IMR-90 (cell line): ENCODE data around the gene L3MBTL3. TPM values are rescaled to one million over a fixed set of nuclear protein-coding genes. Genes with fewer than 3 reads are reported as not detected.

Experiments used
- ATAC-seq: fragments of 200-7000 bp; cut with Tn5 transposase; 2 replicates; pipeline ENCODE4 v1.9.1; 2020; ENCODE audit warnings: low read depth, mild to moderate bottlenecking, moderate library complexity
- BruUV-seq: library from RNA; stranded (reverse); fragments of 400-500 nt; replicated peaks from 2 replicates; lab custom pipeline; 2021; lab: Mats Ljungman, UMichigan
- CTCF ChIA-PET: fragments of 300-600 bp; formaldehyde crosslinking; extraction: SDS; loops from one replicate; lab custom pipeline; 2021; ENCODE audit warnings: antibody characterized with exemption; lab: Yijun Ruan, JAX
- POLR2A ChIA-PET: fragments of 300-600 bp; sonication (Branson Sonifier 250); formaldehyde crosslinking; loops from one replicate; lab custom pipeline; 2022; ENCODE audit warnings: antibody characterized with exemption; ENCODE audit not compliant: unreplicated experiment; lab: Charles Lee
- DNase-seq: peaks from one replicate; pipeline ENCODE4 v3.0.0; 2013
- H2AFZ ChIP-seq: replicated peaks from 2 replicates; pipeline ENCODE3; 2013; ENCODE audit warnings: low read length, mild to moderate bottlenecking; ENCODE audit not compliant: poor library complexity
- H2AK5ac ChIP-seq: 2 replicates; pipeline ENCODE4 v1.6.1; 2013; ENCODE audit warnings: low read depth, low read length, inconsistent platforms
- H2AK9ac ChIP-seq: replicated peaks from 2 replicates; pipeline ENCODE3; 2013; ENCODE audit warnings: mild to moderate bottlenecking, low read depth, low read length, moderate library complexity; ENCODE audit not compliant: poor library complexity
- H2BK120ac ChIP-seq: 2 replicates; pipeline ENCODE4 v1.6.1; 2013; ENCODE audit warnings: low read depth, low read length, inconsistent platforms
- H2BK15ac ChIP-seq: 3 replicates; pipeline ENCODE4 v1.6.1; 2013; ENCODE audit warnings: low read depth, low read length, inconsistent platforms
- H2BK20ac ChIP-seq: 2 replicates; pipeline ENCODE4 v1.6.1; 2013; ENCODE audit warnings: low read depth, mild to moderate bottlenecking, inconsistent platforms, low read length, moderate library complexity
- H2BK5ac ChIP-seq: 2 replicates; pipeline ENCODE4 v1.6.1; 2013; ENCODE audit warnings: mild to moderate bottlenecking, low read depth, low read length, inconsistent platforms; ENCODE audit not compliant: poor library complexity, severe bottlenecking
- H3K14ac ChIP-seq: replicated peaks from 2 replicates; pipeline ENCODE4 v1.6.1; 2013; ENCODE audit warnings: low read depth, low read length, inconsistent platforms
- H3K18ac ChIP-seq: 2 replicates; pipeline ENCODE4 v1.6.1; 2013; ENCODE audit warnings: low read depth, low read length, control low read depth
- H3K23ac ChIP-seq: 2 replicates; pipeline ENCODE4 v1.6.1; 2013; ENCODE audit warnings: low read depth, low read length, inconsistent platforms
- H3K27ac ChIP-seq: 2 replicates; pipeline ENCODE4 v1.5.1; 2013; ENCODE audit warnings: mild to moderate bottlenecking, control low read depth, low read length; ENCODE audit not compliant: insufficient read depth
- H3K27me3 ChIP-seq: 2 replicates; pipeline ENCODE4 v1.6.1; 2013; ENCODE audit warnings: low read length; ENCODE audit not compliant: control insufficient read depth, insufficient read depth
- H3K36me3 ChIP-seq: 2 replicates; pipeline ENCODE4 v1.6.1; 2013; ENCODE audit warnings: low read length, mixed read lengths; ENCODE audit not compliant: control insufficient read depth, insufficient read depth
- H3K4ac ChIP-seq: 2 replicates; pipeline ENCODE4 v1.6.1; 2013; ENCODE audit warnings: low read depth, low read length, inconsistent platforms
- H3K4me1 ChIP-seq: 2 replicates; pipeline ENCODE4 v1.6.1; 2013; ENCODE audit warnings: low read length, mixed read lengths; ENCODE audit not compliant: control insufficient read depth, insufficient read depth
- H3K4me2 ChIP-seq: 2 replicates; pipeline ENCODE4 v1.6.1; 2013; ENCODE audit warnings: low read depth, mild to moderate bottlenecking, control low read depth, low read length, moderate library complexity
- H3K4me3 ChIP-seq: 2 replicates; pipeline ENCODE4 v1.5.1; 2013; ENCODE audit warnings: low read depth, mild to moderate bottlenecking, control low read depth, low read length, moderate library complexity; ENCODE audit not compliant: insufficient read depth
- H3K56ac ChIP-seq: 2 replicates; pipeline ENCODE4 v1.6.1; 2013; ENCODE audit warnings: low read length, inconsistent platforms; ENCODE audit not compliant: insufficient read depth; ENCODE audit errors: extremely low read depth
- H3K79me1 ChIP-seq, 2 experiments: 2 replicates each; pipeline ENCODE4 v1.6.1; 2013; ENCODE audit warnings: low read length in 2 of 2, inconsistent platforms in 1 of 2, low read depth in 1 of 2
- H3K9ac ChIP-seq: 2 replicates; pipeline ENCODE4 v1.6.1; 2013; ENCODE audit warnings: low read depth, low read length, control low read depth
- H3K9me1 ChIP-seq: 2 replicates; pipeline ENCODE4 v1.6.1; 2013; ENCODE audit warnings: low read length, inconsistent platforms; ENCODE audit not compliant: insufficient read depth
- H3K9me3 ChIP-seq: 2 replicates; pipeline ENCODE4 v1.6.1; 2013; ENCODE audit warnings: low read length; ENCODE audit not compliant: control insufficient read depth, insufficient read depth
- H4K20me1 ChIP-seq: 2 replicates; pipeline ENCODE4 v1.6.1; 2013; ENCODE audit warnings: low read length, inconsistent platforms; ENCODE audit not compliant: insufficient read depth
- H4K5ac ChIP-seq: 2 replicates; pipeline ENCODE4 v1.6.1; 2013; ENCODE audit warnings: mild to moderate bottlenecking, low read depth, low read length, control low read depth
- H4K8ac ChIP-seq, 2 experiments: 2 replicates each; pipeline ENCODE4 v1.6.1; 2013; ENCODE audit warnings: low read depth in 2 of 2, low read length in 2 of 2, control low read depth in 1 of 2, inconsistent platforms in 1 of 2
- H4K91ac ChIP-seq: 2 replicates; pipeline ENCODE4 v1.6.1; 2013; ENCODE audit warnings: low read depth, low read length, inconsistent platforms; ENCODE audit not compliant: insufficient read depth
- BHLHE40 ChIP-seq: fragments of 150-350 bp; IDR thresholded peaks from 2 replicates; pipeline ENCODE4 v1.6.1; 2016; ENCODE audit warnings: mild to moderate bottlenecking, low read depth, low read length
- CEBPB ChIP-seq: IDR thresholded peaks from 2 replicates; pipeline ENCODE4 v1.6.1; 2012; ENCODE audit warnings: low read depth, low read length, improper control_type of control experiment
- CHD1 ChIP-seq: IDR thresholded peaks from 2 replicates; pipeline ENCODE4 v1.6.1; 2012; ENCODE audit warnings: low read depth, low read length, improper control_type of control experiment
- CTCF ChIP-seq: conservative IDR thresholded peaks from 2 replicates; pipeline ENCODE4 v1.5.1; 2012; ENCODE audit warnings: mild to moderate bottlenecking, low read depth, low read length, improper control_type of control experiment
- FOS ChIP-seq: fragments of 150-350 bp; IDR thresholded peaks from 2 replicates; pipeline ENCODE4 v1.6.1; 2016; ENCODE audit warnings: low read depth, low read length
- MAFK ChIP-seq: IDR thresholded peaks from 2 replicates; pipeline ENCODE4 v1.6.1; 2012; ENCODE audit warnings: low read depth, low read length, improper control_type of control experiment
- MAZ ChIP-seq: IDR thresholded peaks from 2 replicates; pipeline ENCODE4 v1.6.1; 2012; ENCODE audit warnings: low read depth, mild to moderate bottlenecking, low read length, improper control_type of control experiment, moderate library complexity, borderline replicate concordance
- MXI1 ChIP-seq: IDR thresholded peaks from 2 replicates; pipeline ENCODE4 v1.6.1; 2012; ENCODE audit warnings: low read depth, mild to moderate bottlenecking, low read length, moderate library complexity, borderline replicate concordance
- NFE2L2 ChIP-seq: fragments of 150-350 bp; IDR thresholded peaks from 2 replicates; pipeline ENCODE4 v1.6.1; 2016; ENCODE audit warnings: low read depth, mild to moderate bottlenecking, low read length
- POLR2A ChIP-seq: IDR thresholded peaks from 2 replicates; pipeline ENCODE4 v1.6.1; 2012; ENCODE audit warnings: mild to moderate bottlenecking, low read depth, low read length
- RAD21 ChIP-seq: IDR thresholded peaks from 2 replicates; pipeline ENCODE4 v1.6.1; 2012; ENCODE audit warnings: low read length, improper control_type of control experiment
- RFX5 ChIP-seq: IDR thresholded peaks from 2 replicates; pipeline ENCODE4 v1.8.0; 2012; ENCODE audit warnings: low read depth, mild to moderate bottlenecking, low read length, moderate library complexity
- SMC3 ChIP-seq: fragments of 150-350 bp; IDR thresholded peaks from 2 replicates; pipeline ENCODE4 v1.6.1; 2016; ENCODE audit warnings: low read depth, mild to moderate bottlenecking, antibody characterized with exemption, low read length, moderate library complexity
- WGBS, 2 experiments: methylation state at CpG; one replicate each; pipeline versions ENCODE4 v1.1.5 to v1.1.7; 2013; ENCODE audit warnings: missing lambda C conversion rate in 2 of 2; ENCODE audit not compliant: insufficient read length in 1 of 2; ENCODE audit errors: extremely low coverage in 2 of 2; 5-methylcytosine and 5-hydroxymethylcytosine counted together
- dilution Hi-C: fragments of 300-500 bp; cut with HindIII; formaldehyde crosslinking; loops from one replicate; pipeline ENCODE4 v1.14.3; 2018; ENCODE audit warnings: low sequenced_read_pairs; ENCODE audit not compliant: unreplicated experiment
- in situ Hi-C: fragments of 300-500 bp; cut with MboI; formaldehyde crosslinking; loops from 3 replicates; pipeline ENCODE4 v1.14.3; 2019; ENCODE audit warnings: low sequenced_read_pairs, inconsistent platforms, mixed read lengths
- intact Hi-C: fragments of 100-400 bp; cut with micrococcal nuclease; formaldehyde crosslinking; loops from 2 replicates; pipeline ENCODE4 v1.10.0; 2022
- polyA plus RNA-seq, 3 experiments: library from polyadenylated mRNA; depleted of rRNA; stranded (reverse); fragments of >200 nt; gene quantifications; 2 replicates each; pipeline ENCODE4 v1.2.3, GENCODE V29; 2012; ENCODE audit warnings: low replicate concordance in 1 of 3
- total RNA-seq: library from RNA; depleted of rRNA; stranded (reverse); fragments of >200 nt; gene quantifications from 2 replicates; pipeline ENCODE4 v1.2.3, GENCODE V29; 2012
- TF ChIP-seq, protein P1 (sequence below): fragments of 150-350 bp; IDR thresholded peaks from 2 replicates; pipeline ENCODE4 v1.6.1; 2016; ENCODE audit warnings: low read depth, mild to moderate bottlenecking, low read length, moderate library complexity, borderline replicate concordance
- TF ChIP-seq, protein P2 (sequence below): fragments of 150-350 bp; IDR thresholded peaks from 2 replicates; pipeline ENCODE4 v1.6.1; 2017; ENCODE audit warnings: mild to moderate bottlenecking, antibody characterized with exemption, low read length, low read depth

L3MBTL3 gene
- total and polyA plus RNA-seq, 2 of the 4 experiments (the other 2 are of a cell fraction), result 7.2 to 10.9 TPM

GRCh38 chr6:130000526-130001421, 17.6 kb upstream of the L3MBTL3 start:
- in situ Hi-C loops (no loop called here), dilution Hi-C loops (no loop called here), intact Hi-C loops (no loop called here)
- H3K79me1 ChIP-seq, result no peaks in the 10 kb centered on the region
- ChIA-PET POLR2A (no interaction called here), CTCF (interaction anchor here (1.4 kb wide), 1 partner anchor 9 kb away, joined by 3 read pairs; no protein-coding TSS in a partner anchor)
- H4K20me1 ChIP-seq, result no peaks in the 10 kb centered on the region
- no peak overlapping the region for H3K9ac ChIP-seq
- no peak overlapping the region for H3K4ac ChIP-seq
- no peak overlapping the region; the same call in 1 of the 2 replicates for H3K23ac ChIP-seq
- no peak overlapping the region for H2BK5ac ChIP-seq
- H2BK15ac ChIP-seq, result no peak overlapping the region
- no peak overlapping the region for H3K27ac ChIP-seq
- no peak overlapping the region for H2BK120ac ChIP-seq
- no peak overlapping the region for H4K91ac ChIP-seq
- H3K36me3 ChIP-seq, result no peaks in the 10 kb centered on the region
- DNase-seq (no peak), ATAC-seq (no peak)
- no peak overlapping the region for H4K5ac ChIP-seq
- no peak overlapping the region for H2AFZ ChIP-seq
- H3K56ac ChIP-seq, result no peak overlapping the region
- H3K14ac ChIP-seq, result no peak overlapping the region
- no peak overlapping the region for H2AK5ac ChIP-seq
- no TSS peak for BruUV-seq
- no peak overlapping the region for H2BK20ac ChIP-seq
- H3K18ac ChIP-seq, result no peak overlapping the region
- no peaks in the 10 kb centered on the region for H3K9me3 ChIP-seq
- H3K4me1 ChIP-seq, result no peaks in the 10 kb centered on the region
- no peak overlapping the region for H2AK9ac ChIP-seq
- 58% methylated on average over 2 of the region's 4 CpGs; no CpG with 5 or more reads in 1 of the 2 experiments for WGBS, 2 experiments
- H4K8ac ChIP-seq, result no peak overlapping the region
- H3K4me2 ChIP-seq, result no peak overlapping the region
- no peak overlapping the region for H3K4me3 ChIP-seq
- 0 out of 2 replicates have a peak, but pooled peaks cover 3% of the 10 kb centered on the region for H3K9me1 ChIP-seq
- no peaks in the 10 kb centered on the region for H3K27me3 ChIP-seq
- TF ChIP-seq NFE2L2 (no peak), CHD1 (no peak), MAFK (no peak), POLR2A (no peak), MXI1 (no peak), SMC3 (no peak), RAD21 (no peak), MAZ (no peak), CTCF (no peak), BHLHE40 (no peak), RFX5 (no peak), FOS (no peak), CEBPB (no peak)
- TF ChIP-seq, protein P1, sequence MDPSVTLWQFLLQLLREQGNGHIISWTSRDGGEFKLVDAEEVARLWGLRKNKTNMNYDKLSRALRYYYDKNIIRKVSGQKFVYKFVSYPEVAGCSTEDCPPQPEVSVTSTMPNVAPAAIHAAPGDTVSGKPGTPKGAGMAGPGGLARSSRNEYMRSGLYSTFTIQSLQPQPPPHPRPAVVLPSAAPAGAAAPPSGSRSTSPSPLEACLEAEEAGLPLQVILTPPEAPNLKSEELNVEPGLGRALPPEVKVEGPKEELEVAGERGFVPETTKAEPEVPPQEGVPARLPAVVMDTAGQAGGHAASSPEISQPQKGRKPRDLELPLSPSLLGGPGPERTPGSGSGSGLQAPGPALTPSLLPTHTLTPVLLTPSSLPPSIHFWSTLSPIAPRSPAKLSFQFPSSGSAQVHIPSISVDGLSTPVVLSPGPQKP, result no peak
- TF ChIP-seq, protein P2, sequence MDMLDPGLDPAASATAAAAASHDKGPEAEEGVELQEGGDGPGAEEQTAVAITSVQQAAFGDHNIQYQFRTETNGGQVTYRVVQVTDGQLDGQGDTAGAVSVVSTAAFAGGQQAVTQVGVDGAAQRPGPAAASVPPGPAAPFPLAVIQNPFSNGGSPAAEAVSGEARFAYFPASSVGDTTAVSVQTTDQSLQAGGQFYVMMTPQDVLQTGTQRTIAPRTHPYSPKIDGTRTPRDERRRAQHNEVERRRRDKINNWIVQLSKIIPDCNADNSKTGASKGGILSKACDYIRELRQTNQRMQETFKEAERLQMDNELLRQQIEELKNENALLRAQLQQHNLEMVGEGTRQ, result no peak
